PC-3 (cell line): Measurements from ENCODE around the gene YES1. TPM values are rescaled to one million over a fixed set of nuclear protein-coding genes. Genes with fewer than 3 reads are reported as not detected.

Source experiments
- ATAC-seq: fragments of 200-7000 bp; cut with Tn5 transposase; 2 replicates; pipeline ENCODE4 v1.9.1; 2020; ENCODE audit warnings: mild to moderate bottlenecking, moderate library complexity
- BruUV-seq: library from RNA; stranded (reverse); fragments of 400-500 nt; replicated peaks from 2 replicates; lab custom pipeline; 2021; lab: Mats Ljungman, UMichigan
- CTCF ChIA-PET: fragments of 300-600 bp; sonication (Branson Sonifier 250); formaldehyde crosslinking; loops from one replicate; lab custom pipeline; 2022; ENCODE audit warnings: antibody characterized with exemption; lab: Charles Lee
- POLR2A ChIA-PET: fragments of 300-600 bp; sonication (Branson Sonifier 250); formaldehyde crosslinking; loops from one replicate; lab custom pipeline; 2022; ENCODE audit warnings: antibody characterized with exemption; ENCODE audit not compliant: unreplicated experiment; lab: Charles Lee
- DNase-seq: peaks from one replicate; pipeline ENCODE4 v3.0.0-alpha.2; 2015
- H2AFZ ChIP-seq: fragments of 300-600 bp; sonication (generic); 2 replicates; pipeline ENCODE4 v1.6.0; 2016; ENCODE audit warnings: antibody characterized with exemption, low read length
- H3F3A ChIP-seq: fragments of 300-600 bp; sonication (generic); one replicate; pipeline ENCODE4 v1.6.0; 2017; ENCODE audit warnings: antibody characterized with exemption, low read length, control low read depth, mild to moderate bottlenecking; ENCODE audit not compliant: unreplicated experiment
- H3K27ac ChIP-seq: fragments of 300-600 bp; sonication (generic); 2 replicates; pipeline ENCODE4 v1.5.1; 2016; ENCODE audit warnings: mild to moderate bottlenecking, low read length
- H3K27me3 ChIP-seq: fragments of 300-600 bp; sonication (generic); 2 replicates; pipeline ENCODE4 v1.6.1; 2016; ENCODE audit warnings: low read length, mixed read lengths
- H3K36me3 ChIP-seq: fragments of 300-600 bp; sonication (generic); 2 replicates; pipeline ENCODE4 v1.6.1; 2016; ENCODE audit warnings: low read depth, mixed run types, low read length, mixed read lengths
- H3K4me1 ChIP-seq: fragments of 300-600 bp; sonication (generic); 2 replicates; pipeline ENCODE4 v1.5.1; 2016; ENCODE audit warnings: low read length; ENCODE audit not compliant: insufficient read depth
- H3K4me2 ChIP-seq: fragments of 300-600 bp; sonication (generic); 2 replicates; pipeline ENCODE4 v1.6.0; 2016; ENCODE audit warnings: low read length
- H3K4me3 ChIP-seq: fragments of 300-600 bp; sonication (generic); 2 replicates; pipeline ENCODE4 v1.5.1; 2016; ENCODE audit warnings: mild to moderate bottlenecking, low read length, mixed read lengths
- H3K79me2 ChIP-seq: fragments of 300-600 bp; sonication (generic); 2 replicates; pipeline ENCODE4 v1.6.1; 2017; ENCODE audit warnings: low read length, mixed read lengths
- H3K9ac ChIP-seq: fragments of 300-600 bp; sonication (generic); 2 replicates; pipeline ENCODE4 v1.6.0; 2016; ENCODE audit warnings: mild to moderate bottlenecking, low read length
- H3K9me2 ChIP-seq: fragments of 300-600 bp; sonication (generic); replicated peaks from 2 replicates; pipeline ENCODE4 v1.6.1; 2016; ENCODE audit warnings: mixed run types, low read length, mixed read lengths
- H3K9me3 ChIP-seq: fragments of 300-600 bp; sonication (generic); 2 replicates; pipeline ENCODE4 v1.6.1; 2016; ENCODE audit warnings: low read length, mixed read lengths
- H4K20me1 ChIP-seq: fragments of 300-600 bp; sonication (generic); 2 replicates; pipeline ENCODE4 v1.6.1; 2016; ENCODE audit warnings: low read length, mixed read lengths
- CTCF ChIP-seq: fragments of 300-600 bp; sonication (generic); conservative IDR thresholded peaks from 2 replicates; pipeline ENCODE4 v1.5.1; 2017; ENCODE audit warnings: antibody characterized with exemption, low read depth, mild to moderate bottlenecking, low read length
- EZH2 ChIP-seq: fragments of 300-600 bp; sonication (generic); IDR thresholded peaks from one replicate; pipeline ENCODE4 v1.6.1; 2017; ENCODE audit warnings: antibody characterized with exemption, mild to moderate bottlenecking, low read length; ENCODE audit not compliant: unreplicated experiment
- EZH2phosphoT487 ChIP-seq: fragments of 300-600 bp; sonication (generic); IDR thresholded peaks from 2 replicates; pipeline ENCODE4 v1.6.1; 2018; ENCODE audit warnings: mild to moderate bottlenecking, antibody characterized with exemption, low read length, borderline replicate concordance
- intact Hi-C: fragments of 100-400 bp; cut with micrococcal nuclease; formaldehyde crosslinking; loops from 2 replicates; pipeline ENCODE4 v1.9.0; 2023
- total RNA-seq: library from RNA; depleted of rRNA; stranded (reverse); fragments of >200 nt; gene quantifications from 2 replicates; pipeline ENCODE4 v1.2.3, GENCODE V29; 2014

Gene YES1
- total RNA-seq, 1 experiment from 2014 or later = 73.5 TPM

DNA sequence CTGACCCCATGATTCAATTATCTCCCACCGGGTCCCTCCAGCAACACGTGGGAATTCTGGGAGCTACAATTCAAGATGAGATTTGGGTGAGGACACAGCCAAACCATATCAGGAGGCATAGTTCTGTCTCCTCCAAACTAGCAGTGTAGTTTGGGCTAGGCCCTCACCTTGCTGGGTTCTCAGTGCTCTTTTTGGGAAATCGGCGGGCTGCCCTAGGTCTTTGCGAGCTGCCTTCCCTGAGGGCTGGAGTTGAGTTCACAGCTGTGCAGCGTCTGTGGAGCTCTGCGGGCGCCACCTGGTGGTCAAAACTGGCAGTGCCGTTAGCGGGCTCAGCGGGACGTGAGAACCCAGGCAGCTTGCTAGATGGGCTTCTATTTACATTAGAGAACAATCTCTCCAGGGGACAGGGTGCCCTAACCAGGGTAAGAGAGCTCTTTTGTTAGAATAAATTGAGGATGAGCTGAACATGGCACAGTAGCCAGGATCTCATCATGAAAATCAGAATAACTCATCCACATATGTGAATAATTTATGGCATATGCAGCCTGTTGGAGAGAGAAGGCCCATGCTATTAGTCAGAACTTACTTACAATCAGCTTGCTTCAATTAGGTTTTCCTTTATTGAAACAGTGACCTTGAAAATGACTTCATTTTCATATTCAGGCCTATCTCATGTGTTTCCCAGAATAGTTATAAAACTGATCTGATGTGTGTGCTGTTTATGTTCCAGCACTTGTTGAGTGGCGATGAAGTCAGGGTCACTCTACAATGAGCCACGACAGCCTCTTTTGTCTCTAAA, 27.4 kb upstream of the YES1 start:
- peaks cover 11% of the 10 kb centered on the region for H3K4me1 ChIP-seq
- H2AFZ ChIP-seq = peak overlapping the region; percentile 54; the same call in 1 of the 2 replicates
- CTCF ChIA-PET = interaction anchor here (0.6 to 1.9 kb wide), 9 partner anchors 9 to 243 kb away, joined by 3 to 23 read pairs (median 3); partner anchors contain the start of genes CLUL1 and ENOSF1
- DNase-seq (peak; percentile 93), ATAC-seq (peak; percentile 92)
- no peaks in the 10 kb centered on the region for H3K36me3 ChIP-seq
- no peak overlapping the region for H3K4me3 ChIP-seq
- intact Hi-C loops = loop anchor here (1.0 to 2.0 kb wide), 2 partner anchors 97 to 215 kb away; no protein-coding TSS in a partner anchor
- no peaks in the 10 kb centered on the region for H3F3A ChIP-seq
- H3K27ac ChIP-seq = no peak overlapping the region
- H3K27me3 ChIP-seq = no peaks in the 10 kb centered on the region
- POLR2A ChIA-PET = interaction anchor here (0.6 kb wide), 1 partner anchor 103 kb away, joined by 3 read pairs; no protein-coding TSS in a partner anchor
- H4K20me1 ChIP-seq = no peaks in the 10 kb centered on the region
- H3K9me3 ChIP-seq = no peaks in the 10 kb centered on the region
- H3K79me2 ChIP-seq = no peaks in the 10 kb centered on the region
- TF ChIP-seq CTCF (peak; percentile 97), EZH2 (no peak), EZH2phosphoT487 (no peak)
- no TSS peak for BruUV-seq
- no peaks in the 10 kb centered on the region for H3K9me2 ChIP-seq
- H3K9ac ChIP-seq = no peak overlapping the region
- H3K4me2 ChIP-seq = peak overlapping the region; percentile 25; the same call in 1 of the 2 replicates

DNA sequence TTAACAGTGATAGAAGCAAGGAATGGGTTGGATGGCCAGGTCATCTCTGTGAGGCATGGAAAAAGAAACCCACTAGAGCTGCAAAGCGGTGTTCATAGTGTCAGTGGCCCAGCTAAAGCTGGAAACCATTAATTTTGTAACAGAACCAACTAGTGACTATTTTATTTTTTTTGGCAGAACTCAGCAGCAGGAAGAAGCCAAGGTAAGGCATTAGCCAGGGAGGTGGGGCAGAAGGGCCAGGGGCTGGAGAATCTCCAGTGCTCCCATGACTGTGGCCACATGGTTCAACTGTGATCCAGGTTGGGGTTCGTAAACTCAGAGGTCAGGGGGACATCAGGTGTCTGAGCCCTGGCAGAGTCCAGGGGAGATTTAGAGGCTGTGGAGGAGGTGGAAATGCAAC, 25.9 kb upstream of the YES1 start:
- no peaks in the 10 kb centered on the region for H3K27me3 ChIP-seq
- H3K36me3 ChIP-seq = no peaks in the 10 kb centered on the region
- no peak overlapping the region for H3K4me2 ChIP-seq
- TF ChIP-seq EZH2phosphoT487 = no peak
- no peak for TF ChIP-seq CTCF
- no peak for TF ChIP-seq EZH2
- ChIA-PET POLR2A (no interaction called here), CTCF (no interaction called here)
- H3K9me2 ChIP-seq = no peaks in the 10 kb centered on the region
- H3K9me3 ChIP-seq = no peaks in the 10 kb centered on the region
- H3F3A ChIP-seq = no peaks in the 10 kb centered on the region
- peaks cover 11% of the 10 kb centered on the region for H3K4me1 ChIP-seq
- H3K4me3 ChIP-seq = no peak overlapping the region
- no peaks in the 10 kb centered on the region for H3K79me2 ChIP-seq
- BruUV-seq = no TSS peak
- H4K20me1 ChIP-seq = no peaks in the 10 kb centered on the region
- no peak for DNase-seq
- H2AFZ ChIP-seq = no peak overlapping the region
- H3K9ac ChIP-seq = no peak overlapping the region
- H3K27ac ChIP-seq = no peak overlapping the region
- intact Hi-C loops = loop anchor here (2.0 kb wide), 1 partner anchor 95 kb away; no protein-coding TSS in a partner anchor
- no peak for ATAC-seq
